ENCODE data around the gene PI4KA. TPM values are rescaled to one million over a fixed set of nuclear protein-coding genes. Genes with fewer than 3 reads are reported as not detected.

PI4KA gene
- total and polyA plus RNA-seq, 2 of the 13 experiments (the other 11 are each of a cell fraction or from before 2014, with no cell fraction given): 27.4 to 56.4 TPM

GRCh38 chr22:20885557-20886323 is 27.1 kb upstream of the PI4KA start (continued):
- no peak for TF ChIP-seq ETS1 (CRISPR knock-in tag; IDR thresholded peaks at IDR 0.05)
- TF ChIP-seq RFX3 (CRISPR knock-in tag; IDR thresholded peaks at IDR 0.05): no peak
- no peak for TF ChIP-seq ZNF33B (CRISPR knock-in tag; IDR thresholded peaks at IDR 0.05)
- no peak for TF ChIP-seq ZNF720 (CRISPR knock-in tag; IDR thresholded peaks at IDR 0.05)
- TF ChIP-seq SRSF9 (IDR thresholded peaks at IDR 0.05; ENCODE audit: borderline replicate concordance, insufficient read depth, low read depth, low read length, poor library complexity, severe bottlenecking): no peak
- no peak for TF ChIP-seq ZXDC (CRISPR knock-in tag; IDR thresholded peaks at IDR 0.05)
- no peak for TF ChIP-seq PREB (CRISPR knock-in tag; IDR thresholded peaks at IDR 0.05)
- no peak for TF ChIP-seq KDM6A (CRISPR knock-in tag; IDR thresholded peaks at IDR 0.05; ENCODE audit: low read depth)
- peak; percentile 40; the same call in 1 of the 2 replicates for TF ChIP-seq ZNF121 (CRISPR knock-in tag; IDR thresholded peaks at IDR 0.05)
- TF ChIP-seq ZNF549 (CRISPR knock-in tag; IDR thresholded peaks at IDR 0.05): no peak
- TF ChIP-seq MATR3 (CRISPR knock-in tag; IDR thresholded peaks at IDR 0.05): no peak
- no peak for TF ChIP-seq ZNF737 (CRISPR knock-in tag; IDR thresholded peaks at IDR 0.05; ENCODE audit: borderline replicate concordance)
- peak; percentile 63; the same call in 1 of the 2 replicates for TF ChIP-seq ZBTB7A (CRISPR knock-in tag; IDR thresholded peaks at IDR 0.05)
- TF ChIP-seq TBL1XR1 (IDR thresholded peaks at IDR 0.05; ENCODE audit: borderline replicate concordance, low read length, partially characterized antibody): no peak
- TF ChIP-seq REPIN1 (CRISPR knock-in tag; IDR thresholded peaks at IDR 0.05; ENCODE audit: borderline replicate concordance, low read depth): peak; percentile 92
- TF ChIP-seq ZNF766 (CRISPR knock-in tag; IDR thresholded peaks at IDR 0.05; ENCODE audit: borderline replicate concordance): no peak
- no peak for TF ChIP-seq ZNF20 (CRISPR knock-in tag; IDR thresholded peaks at IDR 0.05)
- no peak for TF ChIP-seq ARHGAP35 (CRISPR knock-in tag; IDR thresholded peaks at IDR 0.05; ENCODE audit: borderline replicate concordance)
- no peak; the same call in 1 of the 2 replicates for TF ChIP-seq DRAP1 (CRISPR knock-in tag; IDR thresholded peaks at IDR 0.05)
- TF ChIP-seq MED1 (CRISPR knock-in tag; IDR thresholded peaks at IDR 0.05): peak; percentile 75
- TF ChIP-seq RELA (CRISPR knock-in tag; IDR thresholded peaks at IDR 0.05): 0 out of 2 replicates have a peak, but pooled peaks have one; percentile 36
- no peak for TF ChIP-seq HHEX (CRISPR knock-in tag; IDR thresholded peaks at IDR 0.05)
- no peak for TF ChIP-seq ATF7 (IDR thresholded peaks at IDR 0.05)
- TF ChIP-seq ATF7 (CRISPR knock-in tag; IDR thresholded peaks at IDR 0.05): no peak
- no peak for TF ChIP-seq NFE2L1 (CRISPR knock-in tag; IDR thresholded peaks at IDR 0.05; ENCODE audit: borderline replicate concordance)
- no peak for TF ChIP-seq MAFK (conservative IDR thresholded peaks at IDR 0.05 in 1 of 2, IDR thresholded peaks at IDR 0.05 in 1 of 2; ENCODE audit: low read length in 2 of 2)
- TF ChIP-seq ZNF709 (CRISPR knock-in tag; IDR thresholded peaks at IDR 0.05): no peak

Measured in HepG2 (cell line).